ENCODE data around the gene ZNF426. TPM values are rescaled to one million over a fixed set of nuclear protein-coding genes. Genes with fewer than 3 reads are reported as not detected.

Gene ZNF426
- total RNA-seq, 4 donors from 2014 or later: 13.7 to 19.4 (median 17.5) TPM

GRCh38 chr19:9474975-9475374 lies 63.5 kb downstream of the ZNF426 start:
- Histone ChIP-seq H3K4me3 (no peak overlapping the region), H3K9me3 (peaks cover 0 to 20% (median 11%) of the 10 kb centered on the region in 4 donors)
- no peak for DNase-seq (ENCODE audit: extremely low spot score)

More at GRCh38 chr19:9474975-9475374, 63.5 kb downstream of the ZNF426 start:
- Histone ChIP-seq H3K36me3 (no peaks in the 10 kb centered on the region), H3K27ac (replicated peaks in 1 of 4) (no peak overlapping the region), H3K27me3 (no peaks in the 10 kb centered on the region), H3K4me1 (no peaks in the 10 kb centered on the region)
- TF ChIP-seq CTCF (IDR thresholded peaks at IDR 0.05) (no peak), POLR2A (IDR thresholded peaks at IDR 0.05; ENCODE audit: low read depth) (no peak), POLR2AphosphoS5 (IDR thresholded peaks at IDR 0.05) (no peak), EP300 (IDR thresholded peaks at IDR 0.05) (no peak)
- intact Hi-C loops (cut with DNase I): no loop called here

Other genes with a start within 250 kb of the ZNF426 start
- 10 to 100 TPM; 14.2 to 19.1 (median 14.8) TPM for gene ZNF699, start 228.8 kb downstream of the ZNF426 start, total RNA-seq
- 10 to 100 TPM in 3 of 4 donors, 1 to 10 TPM in 1; 8.8 to 18.9 (median 18.6) TPM for gene ZNF559, start 214.5 kb downstream of the ZNF426 start, total RNA-seq
- gene ZNF177, start 175.6 kb downstream of the ZNF426 start, total RNA-seq: 1 to 10 TPM; 2.1 to 4.5 (median 3.0) TPM
- 10 to 100 TPM; 12.0 to 18.1 (median 16.6) TPM for gene ZNF266, start 103.1 kb downstream of the ZNF426 start, total RNA-seq
- not detected for gene ZNF560, start 40.0 kb downstream of the ZNF426 start, total RNA-seq
- 10 to 100 TPM; 18.3 to 31.1 (median 25.5) TPM for gene ZNF121, start 45.9 kb upstream of the ZNF426 start, total RNA-seq
- gene ZNF561, start 82.6 kb upstream of the ZNF426 start, total RNA-seq: 10 to 100 TPM; 26.8 to 40.3 (median 35.8) TPM
- 10 to 100 TPM; 22.8 to 30.3 (median 27.2) TPM for gene ZNF562, start 136.5 kb upstream of the ZNF426 start, total RNA-seq
- 10 to 100 TPM; 19.7 to 43.2 (median 22.8) TPM for gene ZNF846, start 230.1 kb upstream of the ZNF426 start, total RNA-seq

Data from esophagus muscularis mucosa (tissue), 4 donors.